ENCODE results near the gene MAD2L2. TPM values are rescaled to one million over a fixed set of nuclear protein-coding genes. Genes with fewer than 3 reads are reported as not detected.

Gene MAD2L2
- total RNA-seq: 30.7 and 43.8 TPM in 2 replicates

GRCh38 chr1:11681071-11681771 lies at the start of gene MAD2L2:
Gene MAD2L2 (minus strand): TSS chr1:11681148. CDS start chr1:11680601, 547 bp downstream.
- peak within 1 kb of the TSS; percentile 87 for H3K4me3 ChIP-seq (ENCODE audit: low read depth, low read length)
- peak; percentile 76 for DNase-seq (ENCODE audit: low read depth)
- no peak for TF ChIP-seq CTCF (IDR thresholded peaks at IDR 0.05; ENCODE audit: insufficient read depth, low read depth, low read length)

GRCh38 chr1:11730429-11730891 lies 49.5 kb upstream of the MAD2L2 start:
- DNase-seq (ENCODE audit: low read depth): peak; percentile 48
- H3K4me3 ChIP-seq (ENCODE audit: low read depth, low read length): no peak overlapping the region
- no peak for TF ChIP-seq CTCF (IDR thresholded peaks at IDR 0.05; ENCODE audit: insufficient read depth, low read depth, low read length)

- no peak for DNase-seq (ENCODE audit: low read depth)
- TF ChIP-seq CTCF (IDR thresholded peaks at IDR 0.05; ENCODE audit: insufficient read depth, low read depth, low read length): no peak
- no peak overlapping the region for H3K4me3 ChIP-seq (ENCODE audit: low read depth, low read length)
Measured at GRCh38 chr1:11729498-11730428, 48.8 kb upstream of the MAD2L2 start.

- no peak for DNase-seq (ENCODE audit: low read depth)
- no peak for TF ChIP-seq CTCF (IDR thresholded peaks at IDR 0.05; ENCODE audit: insufficient read depth, low read depth, low read length)
- no peak overlapping the region for H3K4me3 ChIP-seq (ENCODE audit: low read depth, low read length)
Measured at GRCh38 chr1:11729155-11729497, 48.2 kb upstream of the MAD2L2 start.

- TF ChIP-seq CTCF (IDR thresholded peaks at IDR 0.05; ENCODE audit: insufficient read depth, low read depth, low read length): no peak
- no peak for DNase-seq (ENCODE audit: low read depth)
Measured at GRCh38 chr1:11728126-11728806, 47.3 kb upstream of the MAD2L2 start.

GRCh38 chr1:11727119-11727518 lies 46.2 kb upstream of the MAD2L2 start:
- no peak for TF ChIP-seq CTCF (IDR thresholded peaks at IDR 0.05; ENCODE audit: insufficient read depth, low read depth, low read length)
- no peak for DNase-seq (ENCODE audit: low read depth)
- no peak overlapping the region for H3K4me3 ChIP-seq (ENCODE audit: low read depth, low read length)

More at GRCh38 chr1:11728126-11728806, 47.3 kb upstream of the MAD2L2 start:
- no peak overlapping the region for H3K4me3 ChIP-seq (ENCODE audit: low read depth, low read length)

Data from fibroblast of villous mesenchyme (primary cell).